ENCODE data around the gene MRPS15.
"Not testable (repeated sequence)": the region's sequence is repeated elsewhere in the genome, so short reads cannot be mapped to it uniquely, and the experiment has no call there.

Gene MRPS15

GRCh38 chr1:36494971-36495370, 30.8 kb upstream of the MRPS15 start:
- no peak overlapping the region for H3K4me3 Mint-ChIP-seq
- H3K36me3 Mint-ChIP-seq (ENCODE audit: low read depth) = no peaks in the 10 kb centered on the region
- H3K4me1 Mint-ChIP-seq = peaks cover 13% of the 10 kb centered on the region
- no peak overlapping the region for H3K27ac Mint-ChIP-seq
- DNase-seq = no peak
- TF ChIP-seq CTCF (IDR thresholded peaks at IDR 0.05) = no peak
- peaks cover 9% of the 10 kb centered on the region for H3K27me3 Mint-ChIP-seq (ENCODE audit: low read depth, poor library complexity)
- no peaks in the 10 kb centered on the region for H3K9me3 Mint-ChIP-seq

- H3K36me3 Mint-ChIP-seq (ENCODE audit: low read depth) = no peaks in the 10 kb centered on the region
- no peak overlapping the region for H3K4me3 Mint-ChIP-seq
- peaks cover 28% of the 10 kb centered on the region for H3K4me1 Mint-ChIP-seq
- no peak for TF ChIP-seq CTCF (IDR thresholded peaks at IDR 0.05)
- peaks cover 9% of the 10 kb centered on the region for H3K27me3 Mint-ChIP-seq (ENCODE audit: low read depth, poor library complexity)
- H3K27ac Mint-ChIP-seq = no peak overlapping the region
- no peak for DNase-seq
- H3K9me3 Mint-ChIP-seq = no peaks in the 10 kb centered on the region
These were observed 29.3 kb upstream of the MRPS15 start for GRCh38 chr1:36493524-36493923.

- TF ChIP-seq CTCF (IDR thresholded peaks at IDR 0.05) = no peak
- H3K4me1 Mint-ChIP-seq = peaks cover 38% of the 10 kb centered on the region
- no peaks in the 10 kb centered on the region for H3K36me3 Mint-ChIP-seq (ENCODE audit: low read depth)
- H3K9me3 Mint-ChIP-seq = no peaks in the 10 kb centered on the region
- H3K4me3 Mint-ChIP-seq = no peak overlapping the region
- peaks cover 9% of the 10 kb centered on the region for H3K27me3 Mint-ChIP-seq (ENCODE audit: low read depth, poor library complexity)
- H3K27ac Mint-ChIP-seq = no peak overlapping the region
- no peak for DNase-seq
These were observed 28.3 kb upstream of the MRPS15 start for GRCh38 chr1:36492491-36492890.

- not testable (repeated sequence) for H3K27me3 Mint-ChIP-seq (ENCODE audit: low read depth, poor library complexity); H3K9me3 Mint-ChIP-seq; H3K4me3 Mint-ChIP-seq; H3K36me3 Mint-ChIP-seq (ENCODE audit: low read depth); H3K27ac Mint-ChIP-seq; DNase-seq
- peaks cover 61% of the 10 kb centered on the region for H3K4me1 Mint-ChIP-seq
These were observed 25.3 kb upstream of the MRPS15 start for GRCh38 chr1:36489258-36490051.

GRCh38 chr1:36487906-36488305, 23.7 kb upstream of the MRPS15 start:
- Mint-ChIP-seq H3K27me3 (ENCODE audit: low read depth, poor library complexity) (peaks cover 3% of the 10 kb centered on the region), H3K36me3 (ENCODE audit: low read depth) (no peaks in the 10 kb centered on the region), H3K4me3 (no peak overlapping the region), H3K9me3 (peaks cover 4% of the 10 kb centered on the region), H3K27ac (no peak overlapping the region), H3K4me1 (peaks cover 74% of the 10 kb centered on the region)
- no peak for TF ChIP-seq CTCF (IDR thresholded peaks at IDR 0.05)
- no peak for DNase-seq

GRCh38 chr1:36487336-36487725, 23.1 kb upstream of the MRPS15 start:
- Mint-ChIP-seq H3K4me1 (peaks cover 80% of the 10 kb centered on the region), H3K27ac (peak overlapping the region; percentile 73)
- H3K4me3 Mint-ChIP-seq; H3K36me3 Mint-ChIP-seq (ENCODE audit: low read depth); H3K9me3 Mint-ChIP-seq; H3K27me3 Mint-ChIP-seq (ENCODE audit: low read depth, poor library complexity); DNase-seq: not testable (repeated sequence)
